Measurements from ENCODE around the gene SPEG. TPM values are rescaled to one million over a fixed set of nuclear protein-coding genes. Genes with fewer than 3 reads are reported as not detected.

Gene SPEG
- total and polyA plus RNA-seq, 2 of the 8 experiments (the other 6 are each of a cell fraction or from before 2014, with no cell fraction given): 19.9 to 32.0 TPM

- H3K27me3 ChIP-seq (replicated peaks in 1 of 4; ENCODE audit: control insufficient read depth in 3 of 4, extremely low read depth in 1 of 4, insufficient read depth in 3 of 4, low read length in 3 of 4): peaks cover 2 to 49% (median 42%) of the 10 kb centered on the region in 4 experiments
Observed at GRCh38 chr2:219511547-219512325, 77.1 kb downstream of the SPEG start.

More at GRCh38 chr2:219511547-219512325, 77.1 kb downstream of the SPEG start:
- no peak overlapping the region for H3K56ac ChIP-seq (replicated peaks; ENCODE audit: insufficient read length, low read depth, low read length)
- no peak overlapping the region for H3K4me3 ChIP-seq (ENCODE audit: extremely low read depth in 1 of 4, insufficient read depth in 2 of 4, low read depth in 3 of 4, low read length in 4 of 4)
- CTCF ChIA-PET (ENCODE audit: partially characterized antibody): interaction anchor here (0.6 to 113.1 kb wide), 9 partner anchors 10 to 258 kb away, joined by 3 to 7248 read pairs (median 10); partner anchors contain the start of genes CHPF, DES, GMPPA and SPEG
- H3K23ac ChIP-seq (ENCODE audit: insufficient read length): no peak overlapping the region
- no peak overlapping the region for H3K14ac ChIP-seq (ENCODE audit: insufficient read length)
- WGBS, 2 experiments (ENCODE audit: extremely low coverage in 1 of 2, insufficient coverage in 1 of 2, insufficient read length in 1 of 2, insufficient replicate concordance in 2 of 2, low coverage in 1 of 2, low lambda C conversion rate in 2 of 2, missing lambda C conversion rate in 1 of 2): 68% methylated on average over 6 of the region's 15 CpGs; no CpG with 5 or more reads in 1 of the 2 experiments
- H2BK20ac ChIP-seq (ENCODE audit: low read length): no peak overlapping the region
- no peaks in the 10 kb centered on the region for H3K79me1 ChIP-seq (ENCODE audit: low read depth, low read length)
- H2AFZ ChIP-seq (ENCODE audit: low read length): no peak overlapping the region
- 0 out of 2 replicates have a peak overlapping the region, but pooled peaks have one; percentile 23 for H2BK12ac ChIP-seq (ENCODE audit: low read depth, low read length)
- H3K36me3 ChIP-seq (ENCODE audit: control insufficient read depth in 2 of 4, insufficient read depth in 4 of 4, low read length in 3 of 4): no peaks in the 10 kb centered on the region
- H2BK120ac ChIP-seq (replicated peaks; ENCODE audit: low read depth, low read length): no peak overlapping the region
- DNase-seq (ENCODE audit: low read depth in 1 of 2, low spot score in 2 of 2): no peak
- H4K91ac ChIP-seq (replicated peaks; ENCODE audit: insufficient read length, low read length): peak overlapping the region; percentile 52
- no peak overlapping the region for H3K4me2 ChIP-seq (ENCODE audit: insufficient read depth in 1 of 2, low read depth in 2 of 2, low read length in 2 of 2)
- H4K20me1 ChIP-seq (replicated peaks in 1 of 2; ENCODE audit: control insufficient read depth in 1 of 2, insufficient read depth in 2 of 2, low read length in 2 of 2): peaks cover 2 to 5% of the 10 kb centered on the region in 2 experiments
- POLR2A ChIA-PET (ENCODE audit: partially characterized antibody): interaction anchor here (0.6 to 11.0 kb wide), 10 partner anchors 9 to 489 kb away, joined by 3 to 216 read pairs (median 4); partner anchors contain the start of gene GMPPA
- no peaks in the 10 kb centered on the region for H3K9me3 ChIP-seq (ENCODE audit: insufficient read depth in 2 of 2, low read depth in 1 of 2, low read length in 1 of 2)
- peaks cover 9% of the 10 kb centered on the region for H3K23me2 ChIP-seq (ENCODE audit: low read depth, low read length)
- H4K5ac ChIP-seq (ENCODE audit: insufficient read length, low read depth, low read length): no peak overlapping the region
- H3K79me2 ChIP-seq (ENCODE audit: control insufficient read depth in 1 of 2, insufficient read depth in 2 of 2, low read length in 2 of 2): no peaks in the 10 kb centered on the region
- peaks cover 7 to 66% (median 57%) of the 10 kb centered on the region in 4 experiments for H3K4me1 ChIP-seq (replicated peaks in 1 of 4; ENCODE audit: control insufficient read depth in 3 of 4, insufficient read depth in 4 of 4, low read length in 3 of 4)
- 0 out of 2 replicates have a peak overlapping the region, but pooled peaks have one; percentile 13 for H3K18ac ChIP-seq (ENCODE audit: extremely low read depth, low read length)
- H2BK5ac ChIP-seq (ENCODE audit: low read depth, low read length): no peak overlapping the region
- H2AK5ac ChIP-seq (ENCODE audit: low read depth, low read length): no peak overlapping the region
- no peak overlapping the region for H3K9ac ChIP-seq (replicated peaks in 1 of 4; ENCODE audit: extremely low read depth in 1 of 4, low read depth in 3 of 4, low read length in 3 of 4)
- peak in 1 of 2 experiments; percentile 88; a peak in 1 of 3 replicates for TF ChIP-seq EP300 (IDR thresholded peaks at IDR 0.05; ENCODE audit: borderline replicate concordance in 1 of 2, low read depth in 2 of 2, low read length in 2 of 2)
- no peak for TF ChIP-seq JUN (IDR thresholded peaks at IDR 0.05; ENCODE audit: low read depth, low read length)
- TF ChIP-seq BCL11A (IDR thresholded peaks at IDR 0.05; ENCODE audit: low read depth in 2 of 2, low read length in 2 of 2): no peak
- TF ChIP-seq KDM5A (IDR thresholded peaks at IDR 0.05; ENCODE audit: low read length): no peak
- TF ChIP-seq RFX5 (IDR thresholded peaks at IDR 0.05; ENCODE audit: borderline replicate concordance, low read depth, low read length): no peak
- TF ChIP-seq PHF8 (conservative IDR thresholded peaks at IDR 0.05; ENCODE audit: low read depth, low read length): no peak
- no peak for TF ChIP-seq ZNF274 (IDR thresholded peaks at IDR 0.05; ENCODE audit: borderline replicate concordance, extremely low read depth, low read length)
- no peak for TF ChIP-seq E2F6 (IDR thresholded peaks at IDR 0.05)
- no peak overlapping the region for H3K27ac ChIP-seq (ENCODE audit: low read depth, low read length)
- peak overlapping the region; percentile 61 for H3K4ac ChIP-seq (replicated peaks; ENCODE audit: insufficient read length, low read depth, low read length)
- no peak overlapping the region for H4K8ac ChIP-seq (ENCODE audit: extremely low read depth, insufficient read depth, low read length)
- no peak overlapping the region; the same call in 1 of the 2 replicates for H2BK15ac ChIP-seq (ENCODE audit: low read length)
- no peak for FAIRE-seq
